Activated naive CD8-positive, alpha-beta T cell (primary cell): ENCODE measurements around the gene CRLF2.
"Not testable (repeated sequence)": the region's sequence is repeated elsewhere in the genome, so short reads cannot be mapped to it uniquely, and the experiment has no call there.

Experiments used
- H3K27ac Mint-ChIP-seq: one replicate; pipeline ENCODE4 v1.8.0; 2021; ENCODE audit warnings: mixed read lengths
- H3K27me3 Mint-ChIP-seq: one replicate; pipeline ENCODE4 v1.8.0; 2021; ENCODE audit warnings: mixed read lengths
- H3K36me3 Mint-ChIP-seq: one replicate; pipeline ENCODE4 v1.8.0; 2021; ENCODE audit warnings: mixed read lengths
- H3K4me1 Mint-ChIP-seq: one replicate; pipeline ENCODE4 v1.8.0; 2021; ENCODE audit warnings: low read depth, mixed read lengths
- H3K4me3 Mint-ChIP-seq: one replicate; pipeline ENCODE4 v1.8.0; 2021; ENCODE audit warnings: mild to moderate bottlenecking, mixed read lengths
- H3K9me3 Mint-ChIP-seq: one replicate; pipeline ENCODE4 v1.8.0; 2021; ENCODE audit warnings: low read depth, mixed read lengths

CRLF2 gene

DNA sequence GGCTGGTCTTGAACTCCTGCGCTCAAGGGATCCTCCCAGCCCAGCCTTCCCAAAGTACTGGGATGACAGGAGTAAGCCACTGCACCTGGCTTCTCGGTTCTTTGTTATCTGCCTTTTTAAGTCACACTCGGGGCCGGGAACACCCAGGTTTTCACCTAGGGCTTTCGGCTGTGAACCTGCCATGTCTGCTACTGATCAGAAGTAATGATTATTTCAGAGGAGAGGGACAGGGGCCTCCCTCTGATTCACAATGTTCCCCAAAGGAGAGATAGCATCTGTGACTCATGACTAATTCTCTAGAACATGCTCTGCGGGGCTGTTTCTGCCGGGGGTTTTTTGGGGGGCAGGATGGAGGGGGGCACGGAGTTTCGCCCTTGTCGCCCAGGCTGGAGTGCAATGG is 26.9 kb downstream of the CRLF2 start:
- H3K27me3 Mint-ChIP-seq, result no peaks in the 10 kb centered on the region
- peaks cover 4% of the 10 kb centered on the region for H3K4me1 Mint-ChIP-seq
- no peak overlapping the region for H3K4me3 Mint-ChIP-seq
- H3K36me3 Mint-ChIP-seq, result no peaks in the 10 kb centered on the region
- H3K9me3 Mint-ChIP-seq, result no peaks in the 10 kb centered on the region
- no peak overlapping the region for H3K27ac Mint-ChIP-seq

DNA sequence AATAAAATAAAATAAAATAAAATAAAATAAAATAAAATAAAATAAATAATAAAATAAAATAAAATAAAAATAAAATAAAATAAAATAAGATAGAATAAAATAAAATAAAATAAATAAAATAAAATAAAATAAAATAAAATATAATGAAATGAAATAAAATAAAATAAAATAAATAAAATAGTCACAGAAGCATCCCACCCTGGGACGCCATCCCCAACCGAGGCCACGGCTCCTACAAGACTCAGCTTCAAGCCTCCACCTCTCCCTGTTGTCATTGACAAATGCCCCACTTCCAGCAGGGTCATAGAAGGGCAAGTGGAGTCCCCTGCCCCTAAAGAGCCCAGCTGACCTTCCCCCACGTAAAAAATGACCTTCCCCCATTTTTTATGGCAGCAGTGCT is 30.2 kb downstream of the CRLF2 start:
- peaks cover 4% of the 10 kb centered on the region for H3K4me1 Mint-ChIP-seq
- H3K27me3 Mint-ChIP-seq, result no peaks in the 10 kb centered on the region
- no peak overlapping the region for H3K27ac Mint-ChIP-seq
- H3K4me3 Mint-ChIP-seq, result no peak overlapping the region
- no peaks in the 10 kb centered on the region for H3K36me3 Mint-ChIP-seq
- H3K9me3 Mint-ChIP-seq, result no peaks in the 10 kb centered on the region

DNA sequence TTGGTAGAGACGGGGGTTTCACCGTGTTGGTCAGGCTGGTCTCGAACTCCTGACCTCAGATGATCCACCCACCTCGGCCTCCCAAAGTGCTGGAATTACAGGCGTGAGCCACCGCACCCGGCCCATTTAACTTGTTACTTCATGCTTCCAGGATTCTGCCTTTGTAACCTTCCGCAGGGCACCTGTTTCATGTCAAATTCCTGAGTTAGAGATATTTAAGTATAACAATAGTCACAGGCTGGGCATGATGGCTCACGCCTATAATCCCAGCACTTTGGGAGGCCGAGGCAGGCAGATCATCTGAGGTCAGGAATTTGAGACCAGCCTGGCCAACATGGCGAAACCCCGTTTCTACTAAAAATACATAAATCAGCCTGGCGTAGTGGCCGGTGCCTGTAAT is 30.8 kb downstream of the CRLF2 start:
- not testable (repeated sequence) for H3K27me3 Mint-ChIP-seq, H3K4me1 Mint-ChIP-seq, H3K27ac Mint-ChIP-seq, H3K36me3 Mint-ChIP-seq, H3K4me3 Mint-ChIP-seq, H3K9me3 Mint-ChIP-seq

DNA sequence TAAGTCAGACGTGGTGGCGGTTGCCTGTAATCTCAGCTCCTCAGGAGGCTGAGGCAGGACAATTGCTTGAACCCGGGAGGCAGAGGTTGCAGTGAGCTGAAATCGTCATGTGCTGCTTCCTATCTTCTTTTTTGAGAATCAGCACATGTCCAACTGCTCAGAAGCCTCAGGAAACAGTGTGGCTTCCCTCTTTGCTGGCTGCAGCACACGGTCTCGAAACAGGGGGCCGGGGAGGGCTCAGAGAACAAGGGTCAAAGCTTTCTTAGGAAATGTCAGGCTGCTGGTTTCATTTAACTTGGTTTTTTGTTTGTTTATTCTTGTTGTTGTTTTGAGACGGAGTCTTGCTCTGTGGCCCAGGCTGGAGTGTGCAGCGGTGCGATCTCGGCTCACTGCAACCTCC is 31.3 kb downstream of the CRLF2 start:
- Mint-ChIP-seq H3K4me3 (no peak overlapping the region), H3K27ac (no peak overlapping the region), H3K27me3 (no peaks in the 10 kb centered on the region), H3K36me3 (no peaks in the 10 kb centered on the region), H3K4me1 (peaks cover 4% of the 10 kb centered on the region), H3K9me3 (no peaks in the 10 kb centered on the region)

DNA sequence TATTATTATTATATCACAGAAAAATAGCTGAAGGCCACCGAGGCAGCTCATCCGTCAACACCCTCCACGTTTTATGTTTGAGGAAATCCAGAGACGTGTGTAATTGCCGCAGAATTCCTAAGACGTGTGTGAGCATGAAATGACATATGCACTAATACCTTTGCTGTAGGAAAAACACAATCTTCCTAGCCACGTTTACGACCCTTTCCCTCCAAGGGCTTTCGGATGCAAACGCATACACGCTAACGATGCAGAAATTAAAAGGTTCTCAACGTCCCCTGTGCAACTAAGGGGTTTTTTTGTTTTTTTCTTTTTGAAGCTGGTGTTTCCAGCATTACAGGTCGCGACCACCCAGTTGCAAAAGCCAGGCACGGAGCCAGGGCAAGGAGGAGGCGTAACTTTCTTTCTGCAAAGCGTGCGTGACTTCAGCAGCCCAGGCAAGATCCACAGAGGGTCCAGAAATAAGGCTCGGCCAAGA is 33.8 kb downstream of the CRLF2 start:
- H3K4me3 Mint-ChIP-seq, result no peak overlapping the region

DNA sequence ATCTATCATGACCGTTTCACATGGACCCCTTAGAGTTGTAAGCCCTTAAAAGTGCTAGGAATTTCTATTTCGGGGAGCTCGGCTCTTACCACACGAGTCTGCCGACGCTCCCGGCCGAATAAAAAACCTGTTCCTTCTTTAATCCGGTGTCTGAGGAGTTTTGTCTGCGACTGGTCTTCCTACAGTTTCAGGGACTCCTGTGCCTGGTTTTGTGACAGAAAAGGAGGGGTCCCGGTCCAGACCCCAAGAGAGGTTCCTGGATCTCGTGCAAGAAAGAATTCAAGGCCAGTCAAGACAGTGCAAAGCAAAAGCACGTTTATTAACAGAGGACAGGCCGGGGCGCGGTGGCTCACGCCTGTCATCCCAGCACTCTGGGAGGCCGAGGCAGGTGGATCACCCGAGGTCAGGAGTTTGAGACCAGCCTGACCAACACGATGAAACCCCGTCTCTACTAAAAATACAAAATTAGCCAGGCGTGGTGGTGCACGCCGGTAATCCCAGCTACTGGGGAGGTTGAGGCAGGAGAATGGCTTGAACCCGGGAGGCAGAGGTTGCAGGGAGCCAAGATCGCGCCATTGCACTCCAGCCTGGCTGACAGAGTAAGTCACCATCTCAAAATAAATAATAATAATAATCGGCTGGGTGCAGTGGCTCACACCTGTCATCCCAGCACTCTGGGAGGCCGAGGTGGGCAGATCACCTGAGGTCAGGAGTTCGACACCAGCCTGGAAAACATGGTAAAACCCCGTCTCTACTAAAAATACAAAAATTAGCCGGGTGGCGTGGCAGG is 35.7 kb downstream of the CRLF2 start:
- H3K27me3 Mint-ChIP-seq, H3K9me3 Mint-ChIP-seq, H3K4me1 Mint-ChIP-seq, H3K27ac Mint-ChIP-seq, H3K4me3 Mint-ChIP-seq, H3K36me3 Mint-ChIP-seq: not testable (repeated sequence)

More for the DNA sequence above, 33.8 kb downstream of the CRLF2 start:
- H3K27me3 Mint-ChIP-seq, result no peaks in the 10 kb centered on the region
- no peak overlapping the region for H3K27ac Mint-ChIP-seq
- H3K9me3 Mint-ChIP-seq, result no peaks in the 10 kb centered on the region
- H3K36me3 Mint-ChIP-seq, result no peaks in the 10 kb centered on the region
- no peaks in the 10 kb centered on the region for H3K4me1 Mint-ChIP-seq

DNA sequence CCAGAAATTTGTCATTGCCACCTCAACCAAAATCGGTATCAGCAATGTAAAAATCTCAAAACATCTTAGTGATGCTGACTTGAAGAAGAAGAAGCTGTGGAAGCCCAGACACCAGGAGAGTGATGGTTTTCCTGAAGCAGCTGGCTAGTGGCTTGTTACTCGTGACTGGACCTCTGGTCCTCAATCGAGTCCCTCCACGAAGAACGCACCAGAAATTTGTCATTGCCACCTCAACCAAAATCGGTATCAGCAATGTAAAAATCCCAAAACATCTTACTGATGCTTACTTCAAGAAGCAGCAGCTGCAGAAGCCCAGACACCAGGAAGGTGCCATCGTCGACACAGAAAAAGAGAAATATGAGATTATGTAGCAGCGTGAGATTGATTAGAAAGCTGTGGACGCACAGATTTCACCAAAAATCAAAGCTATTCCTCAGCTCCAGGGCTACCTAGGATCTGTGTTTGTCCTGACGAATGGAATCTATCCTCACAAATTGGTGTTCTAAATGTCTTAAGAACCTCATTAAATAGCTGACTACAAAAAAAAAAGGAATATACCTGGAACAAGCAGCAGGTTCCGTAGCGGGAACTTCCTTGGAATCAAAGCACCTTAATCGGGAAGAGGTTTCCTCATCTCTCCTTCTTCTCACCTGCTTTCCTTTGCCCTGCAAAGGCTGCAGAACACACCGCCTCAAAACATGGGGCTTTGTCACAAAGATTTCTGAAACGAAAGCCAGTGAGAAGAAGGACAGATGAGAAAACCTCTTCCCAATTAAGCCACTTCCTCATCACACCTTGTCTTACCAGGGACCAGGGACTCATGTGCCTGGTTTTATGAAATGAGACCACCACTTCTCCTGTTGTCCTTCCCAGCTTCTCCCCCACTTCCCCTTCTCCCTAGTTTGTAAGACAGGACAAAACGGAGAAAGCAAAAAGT is 37.6 kb downstream of the CRLF2 start:
- H3K27me3 Mint-ChIP-seq, H3K27ac Mint-ChIP-seq, H3K36me3 Mint-ChIP-seq: not testable (repeated sequence)

DNA sequence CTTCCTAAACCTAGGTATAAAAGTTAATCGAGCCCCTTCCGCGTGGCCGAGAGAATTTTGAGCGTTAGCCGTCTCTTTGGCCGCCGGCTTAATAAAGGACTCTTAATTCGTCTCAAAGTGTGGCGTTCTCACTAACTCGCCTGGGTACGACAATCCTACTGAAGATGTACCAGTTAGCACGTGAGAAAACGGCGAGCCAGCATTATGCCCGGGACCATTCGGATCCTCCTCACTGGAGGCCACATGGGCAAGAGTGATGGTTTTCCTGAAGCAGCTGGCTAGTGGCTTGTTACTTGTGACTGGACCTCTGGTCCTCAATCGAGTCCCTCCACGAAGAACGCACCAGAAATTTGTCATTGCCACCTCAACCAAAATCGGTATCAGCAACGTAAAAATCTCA is 39.0 kb downstream of the CRLF2 start:
- not testable (repeated sequence) for H3K27ac Mint-ChIP-seq, H3K9me3 Mint-ChIP-seq, H3K27me3 Mint-ChIP-seq, H3K36me3 Mint-ChIP-seq, H3K4me1 Mint-ChIP-seq, H3K4me3 Mint-ChIP-seq

More for the DNA sequence above, 37.6 kb downstream of the CRLF2 start:
- not testable (repeated sequence) for H3K4me3 Mint-ChIP-seq, H3K9me3 Mint-ChIP-seq, H3K4me1 Mint-ChIP-seq

DNA sequence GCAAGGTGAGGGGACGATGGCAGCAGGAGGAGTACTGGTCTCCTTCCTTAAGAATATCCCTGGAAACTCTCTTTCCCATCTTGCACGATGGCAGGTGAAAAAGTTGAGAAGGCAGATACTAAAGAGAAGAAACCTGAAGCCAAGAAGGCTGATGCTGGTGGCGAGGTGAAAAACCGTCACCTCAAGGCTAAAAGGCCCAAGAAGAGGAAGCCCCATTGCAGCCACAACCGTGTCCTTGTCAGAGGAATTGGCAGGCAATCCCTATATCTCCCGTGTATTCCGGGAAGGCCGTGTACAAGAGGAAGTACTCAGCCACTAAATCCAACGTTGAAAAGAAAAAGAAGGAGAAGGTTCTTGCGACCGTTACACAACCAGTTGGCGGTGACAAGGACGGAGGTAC is 40.0 kb downstream of the CRLF2 start:
- Mint-ChIP-seq H3K4me3 (no peak overlapping the region), H3K4me1 (peaks cover 12% of the 10 kb centered on the region), H3K9me3 (no peaks in the 10 kb centered on the region), H3K36me3 (no peaks in the 10 kb centered on the region), H3K27ac (no peak overlapping the region), H3K27me3 (no peaks in the 10 kb centered on the region)

DNA sequence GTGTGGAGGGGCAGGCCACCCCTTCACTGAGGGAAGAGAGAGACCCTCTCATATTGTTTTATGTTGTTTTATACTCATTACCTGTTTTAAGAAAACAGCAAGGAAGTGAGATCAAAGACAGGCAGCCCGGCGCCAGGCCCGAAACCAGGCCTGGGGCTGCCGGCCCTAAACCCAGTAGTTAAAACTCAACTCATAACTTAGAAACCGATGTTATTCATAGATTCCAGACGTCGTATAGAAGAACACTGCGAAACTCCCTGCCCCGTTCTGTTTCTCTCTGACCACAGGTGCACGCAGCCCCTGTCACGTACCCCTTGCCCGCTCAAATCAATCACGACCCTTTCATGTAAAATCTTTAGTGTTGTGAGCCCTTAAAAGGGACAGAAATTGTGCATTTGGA is 40.5 kb downstream of the CRLF2 start:
- not testable (repeated sequence) for H3K36me3 Mint-ChIP-seq, H3K27ac Mint-ChIP-seq, H3K9me3 Mint-ChIP-seq, H3K4me3 Mint-ChIP-seq, H3K27me3 Mint-ChIP-seq
- peaks cover 16% of the 10 kb centered on the region for H3K4me1 Mint-ChIP-seq

DNA sequence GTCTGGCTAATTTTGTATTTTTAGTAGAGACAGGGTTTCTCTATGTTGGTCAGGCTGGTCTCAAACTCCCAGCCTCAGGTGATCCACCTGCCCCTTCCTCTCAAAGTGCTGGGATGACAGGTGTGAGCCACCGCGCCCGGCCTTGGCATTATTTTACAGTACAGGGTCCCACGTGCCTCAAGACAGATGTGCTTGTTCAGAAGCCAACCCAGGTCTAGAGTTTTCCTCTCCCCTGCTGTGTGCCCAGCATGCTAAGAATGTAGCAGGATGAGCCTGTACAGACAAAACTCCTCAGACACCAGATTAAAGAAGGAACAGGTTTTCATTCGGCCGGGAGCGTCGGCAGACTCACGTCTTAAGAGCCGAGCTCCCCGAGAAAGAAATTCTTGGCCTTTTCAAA is 42.2 kb downstream of the CRLF2 start:
- Mint-ChIP-seq H3K4me1 (peaks cover 20% of the 10 kb centered on the region), H3K4me3 (no peak overlapping the region), H3K27ac (no peak overlapping the region), H3K27me3 (peaks cover 1% of the 10 kb centered on the region), H3K9me3 (no peaks in the 10 kb centered on the region), H3K36me3 (no peaks in the 10 kb centered on the region)

DNA sequence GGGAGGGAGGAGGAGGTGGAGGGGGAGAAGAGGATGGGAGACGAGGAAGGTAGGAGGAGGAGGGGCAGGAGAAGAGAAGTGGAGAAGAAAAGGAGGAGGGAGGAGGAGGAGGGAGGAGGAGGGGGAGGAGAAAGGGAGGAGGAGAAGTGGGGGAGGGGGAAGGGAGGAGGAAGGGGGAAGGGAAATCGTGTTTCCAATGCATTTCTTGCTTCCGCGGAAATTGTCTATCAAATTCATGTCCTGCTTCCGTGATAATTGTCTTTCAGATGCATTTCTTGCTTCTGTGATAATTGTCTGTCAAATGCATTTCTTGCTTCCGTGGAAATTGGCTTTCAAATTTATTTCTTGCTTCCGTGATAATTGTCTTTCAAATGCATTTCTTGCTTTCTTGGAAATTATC is 43.3 kb downstream of the CRLF2 start:
- H3K36me3 Mint-ChIP-seq, result no peaks in the 10 kb centered on the region
- no peaks in the 10 kb centered on the region for H3K9me3 Mint-ChIP-seq
- H3K27ac Mint-ChIP-seq, result no peak overlapping the region
- no peak overlapping the region for H3K4me3 Mint-ChIP-seq
- peaks cover 1% of the 10 kb centered on the region for H3K27me3 Mint-ChIP-seq
- peaks cover 23% of the 10 kb centered on the region for H3K4me1 Mint-ChIP-seq

DNA sequence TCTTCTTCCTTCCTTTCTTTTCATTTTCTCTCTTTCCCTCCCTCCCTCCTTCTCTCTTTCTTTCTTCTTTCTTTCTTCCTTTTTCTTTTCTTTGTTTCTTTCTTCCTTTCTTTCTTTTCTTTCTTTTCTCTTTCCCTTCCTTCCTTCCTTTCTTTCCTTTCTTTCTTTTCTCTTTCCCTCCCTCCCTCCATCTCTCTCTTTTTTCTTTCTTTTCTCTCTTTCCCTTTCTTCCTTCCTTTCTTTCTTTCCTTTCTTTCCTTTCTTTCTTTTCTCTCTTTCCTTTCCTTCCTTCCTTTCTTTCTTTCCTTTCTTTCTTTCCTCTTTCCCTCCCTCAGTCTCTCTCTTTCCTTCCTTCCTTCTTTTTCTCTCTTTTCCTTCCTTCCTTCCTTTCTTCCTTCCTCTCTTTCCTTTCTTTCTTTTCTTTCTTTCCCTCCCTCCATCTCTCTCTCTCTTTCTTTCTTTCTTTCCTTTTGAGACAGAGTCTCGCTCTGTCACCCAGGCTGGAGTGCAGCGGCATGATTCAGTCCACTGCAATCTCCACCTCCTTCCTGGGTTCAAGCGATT is 44.4 kb downstream of the CRLF2 start:
- Mint-ChIP-seq H3K9me3 (no peaks in the 10 kb centered on the region), H3K4me3 (no peak overlapping the region), H3K4me1 (peaks cover 25% of the 10 kb centered on the region), H3K36me3 (no peaks in the 10 kb centered on the region), H3K27me3 (peaks cover 3% of the 10 kb centered on the region), H3K27ac (no peak overlapping the region)

DNA sequence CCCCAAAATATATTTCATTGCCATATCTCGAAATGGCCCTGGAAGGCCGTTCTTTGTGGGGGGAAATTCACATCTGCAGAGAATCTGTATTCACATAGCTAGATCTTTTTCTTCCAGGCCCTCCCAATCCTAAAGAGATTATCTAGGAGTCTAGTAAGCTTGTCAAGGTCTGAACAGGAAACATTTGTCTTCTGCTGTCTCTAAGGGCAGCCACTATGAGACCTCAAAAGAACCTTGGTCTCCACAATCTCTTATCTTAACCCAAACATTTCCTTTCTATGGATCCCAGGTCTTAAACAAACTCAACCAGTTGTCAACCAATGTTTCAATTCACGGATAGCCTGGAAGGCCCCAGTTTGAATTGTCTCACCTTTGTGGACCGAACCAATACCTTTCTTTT is 45.0 kb downstream of the CRLF2 start:
- Mint-ChIP-seq H3K27ac (no peak overlapping the region), H3K4me3 (no peak overlapping the region), H3K4me1 (peaks cover 25% of the 10 kb centered on the region), H3K9me3 (no peaks in the 10 kb centered on the region), H3K27me3 (peaks cover 3% of the 10 kb centered on the region), H3K36me3 (no peaks in the 10 kb centered on the region)

DNA sequence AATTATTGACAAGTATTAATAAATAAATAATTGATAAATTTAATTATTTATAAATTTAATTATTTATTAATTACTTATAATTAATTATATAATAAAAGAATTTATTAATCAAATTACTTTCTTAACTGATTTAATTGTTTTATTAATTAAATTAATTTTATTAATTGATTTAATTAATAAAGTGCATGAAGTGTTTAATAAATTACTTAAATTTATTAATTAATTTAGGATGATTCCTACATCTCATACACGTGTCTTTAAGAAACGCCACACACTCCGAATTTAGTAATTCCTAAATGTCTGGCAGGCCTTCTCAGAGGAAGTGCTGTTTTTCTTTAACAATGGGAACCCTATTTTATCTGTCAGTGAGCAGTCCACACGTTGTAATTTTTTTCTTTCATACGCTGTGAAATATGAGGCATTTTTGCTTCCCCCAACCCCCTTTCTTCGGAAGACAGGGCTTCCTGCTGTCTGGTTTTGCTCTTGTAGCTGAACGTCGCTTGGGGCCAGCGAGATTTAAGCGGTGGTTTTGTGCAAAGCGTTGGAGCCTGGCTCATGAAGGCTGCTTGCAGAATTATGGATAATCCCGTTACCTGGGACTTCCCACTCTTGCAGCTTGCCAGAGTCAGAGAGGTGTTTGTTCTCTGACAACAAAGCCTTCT is 46.8 kb downstream of the CRLF2 start:
- no peaks in the 10 kb centered on the region for H3K36me3 Mint-ChIP-seq
- H3K9me3 Mint-ChIP-seq, result no peaks in the 10 kb centered on the region
- H3K4me3 Mint-ChIP-seq, result peak overlapping the region; percentile 65
- peaks cover 25% of the 10 kb centered on the region for H3K4me1 Mint-ChIP-seq
- H3K27me3 Mint-ChIP-seq, result peaks cover 3% of the 10 kb centered on the region
- no peak overlapping the region for H3K27ac Mint-ChIP-seq
